Skin epidermis (tissue), 12 donors: ENCODE data around the gene AK8.

ENCODE experiments used
- H3K27ac ChIP-seq, 21 experiments: fragments of 200-600 bp; sonication (generic) in 11 of 21; one replicate each; pipeline ENCODE4 v1.5.0; 2020; ENCODE audit warnings: mild to moderate bottlenecking in 3 of 21, inconsistent platforms in 2 of 21, moderate library complexity in 2 of 21
- H3K4me3 ChIP-seq, 7 experiments: fragments of 200-600 bp; sonication (generic) in 2 of 7; one replicate each; pipeline ENCODE4 v1.5.0; 2020; ENCODE audit warnings: inconsistent platforms in 2 of 7, mild to moderate bottlenecking in 2 of 7, moderate library complexity in 1 of 7

AK8 gene

GRCh38 chr9:132702254-132702653, 175.8 kb downstream of the AK8 start:
- no peak overlapping the region for H3K27ac ChIP-seq
- no peak overlapping the region for H3K4me3 ChIP-seq

- Histone ChIP-seq H3K27ac (no peak overlapping the region), H3K4me3 (no peak overlapping the region)
Measured at GRCh38 chr9:132699956-132700355, 178.1 kb downstream of the AK8 start.

GRCh38 chr9:132698989-132699388, 179.1 kb downstream of the AK8 start:
- Histone ChIP-seq H3K4me3 (no peak overlapping the region), H3K27ac (no peak overlapping the region)

GRCh38 chr9:132697230-132697629, 180.9 kb downstream of the AK8 start:
- no peak overlapping the region for H3K27ac ChIP-seq
- H3K4me3 ChIP-seq = no peak overlapping the region

- Histone ChIP-seq H3K27ac (no peak overlapping the region), H3K4me3 (no peak overlapping the region)
Measured at GRCh38 chr9:132694144-132694543, 183.9 kb downstream of the AK8 start.

GRCh38 chr9:132690696-132691095, 187.4 kb downstream of the AK8 start:
- Histone ChIP-seq H3K27ac (no peak overlapping the region), H3K4me3 (no peak overlapping the region)

- no peak overlapping the region for H3K27ac ChIP-seq
Measured at GRCh38 chr9:132683873-132684272, 194.2 kb downstream of the AK8 start.

GRCh38 chr9:132681561-132681960, 196.5 kb downstream of the AK8 start:
- Histone ChIP-seq H3K27ac (no peak overlapping the region), H3K4me3 (no peak overlapping the region)

More at GRCh38 chr9:132683873-132684272, 194.2 kb downstream of the AK8 start:
- no peak overlapping the region for H3K4me3 ChIP-seq

- Histone ChIP-seq H3K4me3 (no peak overlapping the region), H3K27ac (no peak overlapping the region)
Measured at GRCh38 chr9:132679946-132680625, 198.0 kb downstream of the AK8 start.

- Histone ChIP-seq H3K27ac (no peak overlapping the region), H3K4me3 (no peak overlapping the region)
Measured at GRCh38 chr9:132677976-132678375, 200.1 kb downstream of the AK8 start.
